T-helper 1 cell treated with Interleukin-12 subunit alpha and Interleukin-12 subunit beta and Interleukin-4 antibody, amounts not matched to agents 30 ng/mL and 1 ng/mL, for 36 hours (primary cell): ENCODE measurements around the gene FAM221B. TPM values are rescaled to one million over a fixed set of nuclear protein-coding genes. Genes with fewer than 3 reads are reported as not detected.

Experiments used
- total RNA-seq: library from RNA; stranded (reverse); gene quantifications from 2 replicates; pipeline ENCODE4 v1.2.3, GENCODE V29; 2022

The FAM221B gene
- total RNA-seq, 1 donor from 2014 or later: not detected

Other genes with a start within 250 kb of the FAM221B start
- 32.6 and 37.1 TPM in 2 replicates for gene TESK1, start 223.5 kb downstream of the FAM221B start, total RNA-seq
- 6.9 and 7.6 TPM in 2 replicates for gene CD72, start 210.3 kb downstream of the FAM221B start, total RNA-seq
- 218 and 222 TPM in 2 replicates for gene SIT1, start 177.8 kb downstream of the FAM221B start, total RNA-seq
- gene RMRP, start 170.7 kb downstream of the FAM221B start, total RNA-seq: 4,811 and 5,239 TPM in 2 replicates
- 29.0 and 32.1 TPM in 2 replicates for gene CCDC107, start 170.4 kb downstream of the FAM221B start, total RNA-seq
- gene ARHGEF39, start 163.5 kb downstream of the FAM221B start, total RNA-seq: 7.8 and 8.7 TPM in 2 replicates
- gene CA9, start 154.8 kb downstream of the FAM221B start, total RNA-seq: 0.15 TPM in 1 of 2 replicates, not detected in the other
- gene TPM2, start 138.8 kb downstream of the FAM221B start, total RNA-seq: 4.6 and 9.9 TPM in 2 replicates
- 378 and 380 TPM in 2 replicates for gene TLN1, start 96.5 kb downstream of the FAM221B start, total RNA-seq
- 22.9 and 24.0 TPM in 2 replicates for gene CREB3, start 96.1 kb downstream of the FAM221B start, total RNA-seq
- 61.0 and 63.1 TPM in 2 replicates for gene GBA2, start 79.5 kb downstream of the FAM221B start, total RNA-seq
- gene RGP1, start 79.4 kb downstream of the FAM221B start, total RNA-seq: 26.3 and 26.5 TPM in 2 replicates
- gene MSMP, start 74.5 kb downstream of the FAM221B start, total RNA-seq: not detected in 2 replicates
- gene NPR2, start 37.1 kb downstream of the FAM221B start, total RNA-seq: 10.4 and 12.0 TPM in 2 replicates
- 0.90 and 0.96 TPM in 2 replicates for gene SPAG8, start 16.5 kb downstream of the FAM221B start, total RNA-seq
- gene HINT2, start 13.7 kb downstream of the FAM221B start, total RNA-seq: 50.5 and 51.0 TPM in 2 replicates
- 1.7 and 2.5 TPM in 2 replicates for gene TMEM8B, start 496 bp upstream of the FAM221B start, total RNA-seq
- gene OR13J1, start 41.7 kb upstream of the FAM221B start, total RNA-seq: not detected in 2 replicates
- not detected in 2 replicates for gene HRCT1, start 77.5 kb upstream of the FAM221B start, total RNA-seq
- gene SPAAR, start 80.8 kb upstream of the FAM221B start, total RNA-seq: not detected in 2 replicates
- not detected in 2 replicates for gene OR2S2, start 129.4 kb upstream of the FAM221B start, total RNA-seq
- gene RECK, start 208.2 kb upstream of the FAM221B start, total RNA-seq: 6.2 and 6.5 TPM in 2 replicates